GM23338 (cell line): ENCODE measurements around the gene SFXN1. TPM values are rescaled to one million over a fixed set of nuclear protein-coding genes. Genes with fewer than 3 reads are reported as not detected.
A peak's percentile ranks its signal among the peaks of the same experiment; 100 is the strongest.

Source experiments
- ATAC-seq: fragments of 200-7000 bp; cut with Tn5 transposase; 3 replicates; pipeline ENCODE4 v1.9.1; 2020
- DNase-seq: peaks from one replicate; pipeline ENCODE4 v3.0.0-alpha.2; 2015; ENCODE audit warnings: low spot score
- H2AFZ ChIP-seq: fragments of 200-600 bp; sonication (generic); 2 replicates; pipeline ENCODE4 v1.8.0; 2016; ENCODE audit warnings: antibody characterized with exemption, mild to moderate bottlenecking, moderate library complexity
- H3F3A ChIP-seq: fragments of 200-600 bp; sonication (generic); replicated peaks from 2 replicates; pipeline ENCODE4 v1.8.0; 2017; ENCODE audit warnings: antibody characterized with exemption, mixed run types, low read depth
- H3K27ac ChIP-seq: fragments of 200-600 bp; sonication (generic); 2 replicates; pipeline ENCODE4 v1.6.1; 2016; ENCODE audit warnings: low read depth
- H3K27me3 ChIP-seq: fragments of 200-600 bp; sonication (generic); 2 replicates; pipeline ENCODE4 v1.8.0; 2016; ENCODE audit warnings: mild to moderate bottlenecking, mixed run types, moderate library complexity; ENCODE audit not compliant: insufficient read depth
- H3K36me3 ChIP-seq: fragments of 200-600 bp; sonication (generic); 2 replicates; pipeline ENCODE4 v1.8.0; 2016; ENCODE audit warnings: mild to moderate bottlenecking; ENCODE audit not compliant: insufficient read depth
- H3K4me1 ChIP-seq: fragments of 200-600 bp; sonication (generic); 2 replicates; pipeline ENCODE4 v1.8.0; 2016; ENCODE audit warnings: mild to moderate bottlenecking, moderate library complexity; ENCODE audit not compliant: insufficient read depth
- H3K4me2 ChIP-seq: fragments of 200-600 bp; sonication (generic); 2 replicates; pipeline ENCODE4 v1.7.1; 2017; ENCODE audit warnings: mixed run types
- H3K4me3 ChIP-seq: fragments of 200-600 bp; sonication (generic); 2 replicates; pipeline ENCODE4 v1.6.1; 2016; ENCODE audit warnings: mixed run types
- H3K79me2 ChIP-seq: fragments of 200-600 bp; sonication (generic); replicated peaks from 2 replicates; pipeline ENCODE4 v1.8.0; 2017; ENCODE audit warnings: mild to moderate bottlenecking; ENCODE audit not compliant: insufficient read depth
- H3K9me2 ChIP-seq: fragments of 200-600 bp; sonication (generic); 2 replicates; pipeline ENCODE4 v1.8.0; 2017; ENCODE audit not compliant: insufficient read depth
- H4K20me1 ChIP-seq: fragments of 200-600 bp; sonication (generic); replicated peaks from 2 replicates; pipeline ENCODE4 v1.8.0; 2017; ENCODE audit warnings: mild to moderate bottlenecking; ENCODE audit not compliant: insufficient read depth
- H3K27ac Mint-ChIP-seq: 2 replicates; pipeline ENCODE4 v1.8.0; 2020; ENCODE audit warnings: inconsistent platforms, mild to moderate bottlenecking, moderate library complexity, mixed read lengths
- H3K27me3 Mint-ChIP-seq: 3 replicates; pipeline ENCODE4 v1.8.0; 2022; ENCODE audit warnings: low read depth, mild to moderate bottlenecking, moderate library complexity, mixed read lengths, inconsistent platforms; ENCODE audit not compliant: insufficient read depth, poor library complexity
- H3K36me3 Mint-ChIP-seq: 3 replicates; pipeline ENCODE4 v1.8.0; 2021; ENCODE audit warnings: low read depth, mild to moderate bottlenecking, inconsistent platforms, moderate library complexity, mixed read lengths
- H3K4me1 Mint-ChIP-seq: 3 replicates; pipeline ENCODE4 v1.8.0; 2020; ENCODE audit warnings: mild to moderate bottlenecking, inconsistent platforms, mixed read lengths
- H3K4me3 Mint-ChIP-seq: 3 replicates; pipeline ENCODE4 v1.8.0; 2021; ENCODE audit warnings: moderate library complexity, mild to moderate bottlenecking, inconsistent platforms, mixed read lengths
- H3K9me3 Mint-ChIP-seq: 3 replicates; pipeline ENCODE4 v1.8.0; 2020; ENCODE audit warnings: moderate library complexity, mild to moderate bottlenecking, inconsistent platforms, mixed read lengths
- CREB1 ChIP-seq: fragments of 250-450 bp; sonication (Bioruptor Pico); IDR thresholded peaks from 2 replicates; pipeline ENCODE4 v1.5.0; 2020; ENCODE audit warnings: low read depth, mild to moderate bottlenecking, moderate library complexity
- CTCF ChIP-seq, 2 experiments: fragments of 200-600 bp in 1 of 2; sonication (generic) in 1 of 2; conservative IDR thresholded peaks; 2 replicates each; pipeline versions ENCODE4 v1.5.1 to v1.6.1; 2016 to 2017; ENCODE audit warnings: antibody characterized with exemption in 2 of 2, low read depth in 2 of 2, mild to moderate bottlenecking in 2 of 2, moderate library complexity in 1 of 2
- ETS1 ChIP-seq: IDR thresholded peaks from 2 replicates; pipeline ENCODE4 v1.6.1; 2016; ENCODE audit warnings: antibody characterized with exemption
- EZH2 ChIP-seq: fragments of 200-600 bp; sonication (generic); IDR thresholded peaks from one replicate; pipeline ENCODE4 v1.8.0; 2017; ENCODE audit warnings: antibody characterized with exemption, mild to moderate bottlenecking, low read depth; ENCODE audit not compliant: unreplicated experiment
- EZH2phosphoT487 ChIP-seq: fragments of 200-600 bp; sonication (generic); IDR thresholded peaks from one replicate; pipeline ENCODE4 v1.8.1; 2018; ENCODE audit warnings: antibody characterized with exemption; ENCODE audit not compliant: unreplicated experiment
- JUNB ChIP-seq: IDR thresholded peaks from one replicate; pipeline ENCODE4 v1.6.1; 2016; ENCODE audit warnings: antibody characterized with exemption; ENCODE audit not compliant: unreplicated experiment
- NANOG ChIP-seq: IDR thresholded peaks from 2 replicates; pipeline ENCODE4 v1.6.1; 2016; ENCODE audit warnings: antibody characterized with exemption, borderline replicate concordance
- POLR2AphosphoS5 ChIP-seq: IDR thresholded peaks from 2 replicates; pipeline ENCODE4 v1.6.1; 2016; ENCODE audit warnings: antibody characterized with exemption, low read depth
- STAT1 ChIP-seq: IDR thresholded peaks from one replicate; pipeline ENCODE4 v1.6.1; 2016; ENCODE audit warnings: antibody characterized with exemption; ENCODE audit not compliant: unreplicated experiment
- ZNF114 ChIP-seq: fragments of 250-450 bp; sonication (Bioruptor Pico); IDR thresholded peaks from 2 replicates; pipeline ENCODE4 v1.5.0; 2020; ENCODE audit warnings: mild to moderate bottlenecking, moderate library complexity
- ZNF331 ChIP-seq: fragments of 250-450 bp; sonication (Bioruptor Pico); IDR thresholded peaks from 2 replicates; pipeline ENCODE4 v1.5.0; 2020; ENCODE audit warnings: low read depth, mild to moderate bottlenecking, moderate library complexity
- polyA plus RNA-seq: library from polyadenylated mRNA; unstranded; fragments of >200 nt; fragmentation: Nextera tagmentation; extraction: Ambion mirVana; gene quantifications from 2 replicates; pipeline ENCODE4 v1.2.1, GENCODE V29; 2016
- total RNA-seq: library from RNA; depleted of rRNA; stranded (reverse); fragments of >200 nt; shearing (Covaris generic); gene quantifications from 2 replicates; pipeline ENCODE4 v1.2.3, GENCODE V29; 2014
- TF ChIP-seq, protein P1 (sequence below): fragments of 250-450 bp; sonication (Bioruptor Pico); IDR thresholded peaks from 2 replicates; pipeline ENCODE4 v1.5.0; 2020; ENCODE audit warnings: mild to moderate bottlenecking, moderate library complexity
- TF ChIP-seq, protein P2 (sequence below): IDR thresholded peaks from one replicate; pipeline ENCODE4 v1.6.1; 2018; ENCODE audit warnings: antibody characterized with exemption; ENCODE audit not compliant: unreplicated experiment

The SFXN1 gene
- total and polyA plus RNA-seq, 2 experiments from 2014 or later, result 44.0 to 97.7 TPM

- Mint-ChIP-seq H3K9me3 (no peaks in the 10 kb centered on the region; the same call in 2 of the 3 replicates), H3K4me1 (no peaks in the 10 kb centered on the region; the same call in 1 of the 3 replicates), H3K4me3 (no peak overlapping the region), H3K27ac (no peak overlapping the region), H3K36me3 (no peaks in the 10 kb centered on the region), H3K27me3 (peaks cover 1% of the 10 kb centered on the region)
- Histone ChIP-seq H3K27me3 (no peaks in the 10 kb centered on the region), H3K4me2 (no peak overlapping the region), H2AFZ (no peak overlapping the region), H3K4me3 (no peak overlapping the region), H3K36me3 (no peaks in the 10 kb centered on the region), H3K4me1 (no peaks in the 10 kb centered on the region), H3K9me2 (no peaks in the 10 kb centered on the region), H4K20me1 (no peaks in the 10 kb centered on the region), H3K27ac (no peak overlapping the region), H3K79me2 (no peaks in the 10 kb centered on the region), H3F3A (no peaks in the 10 kb centered on the region)
- DNase-seq (no peak), ATAC-seq (peak; percentile 22; the same call in 1 of the 3 replicates)
- TF ChIP-seq EZH2phosphoT487 (no peak), EZH2 (no peak), STAT1 (no peak), ETS1 (no peak), NANOG (no peak), JUNB (no peak), ZNF114 (CRISPR knock-in tag) (no peak), CREB1 (CRISPR knock-in tag) (no peak), ZNF331 (CRISPR knock-in tag) (no peak), POLR2AphosphoS5 (no peak), CTCF (conservative IDR thresholded peaks at IDR 0.05; ENCODE audit: low read depth in 2 of 2) (no peak)
- TF ChIP-seq, protein P1, sequence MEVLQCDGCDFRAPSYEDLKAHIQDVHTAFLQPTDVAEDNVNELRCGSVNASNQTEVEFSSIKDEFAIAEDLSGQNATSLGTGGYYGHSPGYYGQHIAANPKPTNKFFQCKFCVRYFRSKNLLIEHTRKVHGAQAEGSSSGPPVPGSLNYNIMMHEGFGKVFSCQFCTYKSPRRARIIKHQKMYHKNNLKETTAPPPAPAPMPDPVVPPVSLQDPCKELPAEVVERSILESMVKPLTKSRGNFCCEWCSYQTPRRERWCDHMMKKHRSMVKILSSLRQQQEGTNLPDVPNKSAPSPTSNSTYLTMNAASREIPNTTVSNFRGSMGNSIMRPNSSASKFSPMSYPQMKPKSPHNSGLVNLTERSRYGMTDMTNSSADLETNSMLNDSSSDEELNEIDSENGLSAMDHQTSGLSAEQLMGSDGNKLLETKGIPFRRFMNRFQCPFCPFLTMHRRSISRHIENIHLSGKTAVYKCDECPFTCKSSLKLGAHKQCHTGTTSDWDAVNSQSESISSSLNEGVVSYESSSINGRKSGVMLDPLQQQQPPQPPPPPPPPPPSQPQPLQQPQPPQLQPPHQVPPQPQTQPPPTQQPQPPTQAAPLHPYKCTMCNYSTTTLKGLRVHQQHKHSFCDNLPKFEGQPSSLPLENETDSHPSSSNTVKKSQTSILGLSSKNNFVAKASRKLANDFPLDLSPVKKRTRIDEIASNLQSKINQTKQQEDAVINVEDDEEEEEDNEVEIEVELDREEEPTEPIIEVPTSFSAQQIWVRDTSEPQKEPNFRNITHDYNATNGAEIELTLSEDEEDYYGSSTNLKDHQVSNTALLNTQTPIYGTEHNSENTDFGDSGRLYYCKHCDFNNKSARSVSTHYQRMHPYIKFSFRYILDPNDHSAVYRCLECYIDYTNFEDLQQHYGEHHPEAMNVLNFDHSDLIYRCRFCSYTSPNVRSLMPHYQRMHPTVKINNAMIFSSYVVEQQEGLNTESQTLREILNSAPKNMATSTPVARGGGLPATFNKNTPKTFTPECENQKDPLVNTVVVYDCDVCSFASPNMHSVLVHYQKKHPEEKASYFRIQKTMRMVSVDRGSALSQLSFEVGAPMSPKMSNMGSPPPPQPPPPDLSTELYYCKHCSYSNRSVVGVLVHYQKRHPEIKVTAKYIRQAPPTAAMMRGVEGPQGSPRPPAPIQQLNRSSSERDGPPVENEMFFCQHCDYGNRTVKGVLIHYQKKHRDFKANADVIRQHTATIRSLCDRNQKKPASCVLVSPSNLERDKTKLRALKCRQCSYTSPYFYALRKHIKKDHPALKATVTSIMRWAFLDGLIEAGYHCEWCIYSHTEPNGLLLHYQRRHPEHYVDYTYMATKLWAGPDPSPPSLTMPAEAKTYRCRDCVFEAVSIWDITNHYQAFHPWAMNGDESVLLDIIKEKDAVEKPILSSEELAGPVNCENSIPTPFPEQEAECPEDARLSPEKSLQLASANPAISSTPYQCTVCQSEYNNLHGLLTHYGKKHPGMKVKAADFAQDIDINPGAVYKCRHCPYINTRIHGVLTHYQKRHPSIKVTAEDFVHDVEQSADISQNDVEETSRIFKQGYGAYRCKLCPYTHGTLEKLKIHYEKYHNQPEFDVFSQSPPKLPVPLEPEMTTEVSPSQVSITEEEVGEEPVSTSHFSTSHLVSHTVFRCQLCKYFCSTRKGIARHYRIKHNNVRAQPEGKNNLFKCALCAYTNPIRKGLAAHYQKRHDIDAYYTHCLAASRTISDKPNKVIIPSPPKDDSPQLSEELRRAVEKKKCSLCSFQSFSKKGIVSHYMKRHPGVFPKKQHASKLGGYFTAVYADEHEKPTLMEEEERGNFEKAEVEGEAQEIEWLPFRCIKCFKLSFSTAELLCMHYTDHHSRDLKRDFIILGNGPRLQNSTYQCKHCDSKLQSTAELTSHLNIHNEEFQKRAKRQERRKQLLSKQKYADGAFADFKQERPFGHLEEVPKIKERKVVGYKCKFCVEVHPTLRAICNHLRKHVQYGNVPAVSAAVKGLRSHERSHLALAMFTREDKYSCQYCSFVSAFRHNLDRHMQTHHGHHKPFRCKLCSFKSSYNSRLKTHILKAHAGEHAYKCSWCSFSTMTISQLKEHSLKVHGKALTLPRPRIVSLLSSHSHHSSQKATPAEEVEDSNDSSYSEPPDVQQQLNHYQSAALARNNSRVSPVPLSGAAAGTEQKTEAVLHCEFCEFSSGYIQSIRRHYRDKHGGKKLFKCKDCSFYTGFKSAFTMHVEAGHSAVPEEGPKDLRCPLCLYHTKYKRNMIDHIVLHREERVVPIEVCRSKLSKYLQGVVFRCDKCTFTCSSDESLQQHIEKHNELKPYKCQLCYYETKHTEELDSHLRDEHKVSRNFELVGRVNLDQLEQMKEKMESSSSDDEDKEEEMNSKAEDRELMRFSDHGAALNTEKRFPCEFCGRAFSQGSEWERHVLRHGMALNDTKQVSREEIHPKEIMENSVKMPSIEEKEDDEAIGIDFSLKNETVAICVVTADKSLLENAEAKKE (CRISPR knock-in tag), result no peak
- TF ChIP-seq, protein P2, sequence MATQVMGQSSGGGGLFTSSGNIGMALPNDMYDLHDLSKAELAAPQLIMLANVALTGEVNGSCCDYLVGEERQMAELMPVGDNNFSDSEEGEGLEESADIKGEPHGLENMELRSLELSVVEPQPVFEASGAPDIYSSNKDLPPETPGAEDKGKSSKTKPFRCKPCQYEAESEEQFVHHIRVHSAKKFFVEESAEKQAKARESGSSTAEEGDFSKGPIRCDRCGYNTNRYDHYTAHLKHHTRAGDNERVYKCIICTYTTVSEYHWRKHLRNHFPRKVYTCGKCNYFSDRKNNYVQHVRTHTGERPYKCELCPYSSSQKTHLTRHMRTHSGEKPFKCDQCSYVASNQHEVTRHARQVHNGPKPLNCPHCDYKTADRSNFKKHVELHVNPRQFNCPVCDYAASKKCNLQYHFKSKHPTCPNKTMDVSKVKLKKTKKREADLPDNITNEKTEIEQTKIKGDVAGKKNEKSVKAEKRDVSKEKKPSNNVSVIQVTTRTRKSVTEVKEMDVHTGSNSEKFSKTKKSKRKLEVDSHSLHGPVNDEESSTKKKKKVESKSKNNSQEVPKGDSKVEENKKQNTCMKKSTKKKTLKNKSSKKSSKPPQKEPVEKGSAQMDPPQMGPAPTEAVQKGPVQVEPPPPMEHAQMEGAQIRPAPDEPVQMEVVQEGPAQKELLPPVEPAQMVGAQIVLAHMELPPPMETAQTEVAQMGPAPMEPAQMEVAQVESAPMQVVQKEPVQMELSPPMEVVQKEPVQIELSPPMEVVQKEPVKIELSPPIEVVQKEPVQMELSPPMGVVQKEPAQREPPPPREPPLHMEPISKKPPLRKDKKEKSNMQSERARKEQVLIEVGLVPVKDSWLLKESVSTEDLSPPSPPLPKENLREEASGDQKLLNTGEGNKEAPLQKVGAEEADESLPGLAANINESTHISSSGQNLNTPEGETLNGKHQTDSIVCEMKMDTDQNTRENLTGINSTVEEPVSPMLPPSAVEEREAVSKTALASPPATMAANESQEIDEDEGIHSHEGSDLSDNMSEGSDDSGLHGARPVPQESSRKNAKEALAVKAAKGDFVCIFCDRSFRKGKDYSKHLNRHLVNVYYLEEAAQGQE, result no peak
These were observed 8.4 kb upstream of the SFXN1 start for GRCh38 chr5:175469916-175470315.
